Activated T-cell treated with anti-CD3 and anti-CD28 coated beads, Interleukin-2, amount 50 U/mL, for 48 hours (primary cell): ENCODE data around the gene RBM33.

Experiments used
- DNase-seq, 2 experiments: peaks; one replicate each; pipeline ENCODE4 v3.0.0-alpha.2; 2020

The RBM33 gene

GRCh38 chr7:155694851-155695250 is 50.4 kb downstream of the RBM33 start:
- DNase-seq = no peak

- no peak for DNase-seq
These were observed 52.3 kb downstream of the RBM33 start for GRCh38 chr7:155696747-155697146.

GRCh38 chr7:155698633-155699032 is 54.2 kb downstream of the RBM33 start:
- DNase-seq = no peak

GRCh38 chr7:155699180-155699579 is 54.7 kb downstream of the RBM33 start:
- DNase-seq = no peak

- DNase-seq = no peak
These were observed 56.4 kb downstream of the RBM33 start for GRCh38 chr7:155700847-155701246.

- DNase-seq = no peak
These were observed 57.6 kb downstream of the RBM33 start for GRCh38 chr7:155701972-155702544.

- no peak for DNase-seq
These were observed 58.2 kb downstream of the RBM33 start for GRCh38 chr7:155702616-155703015.

- no peak for DNase-seq
These were observed 61.3 kb downstream of the RBM33 start for GRCh38 chr7:155705623-155706360.

- no peak for DNase-seq
These were observed 61.9 kb downstream of the RBM33 start for GRCh38 chr7:155706376-155706775.

- no peak for DNase-seq
These were observed 65.0 kb downstream of the RBM33 start for GRCh38 chr7:155709453-155709852.

- DNase-seq = no peak
These were observed 65.6 kb downstream of the RBM33 start for GRCh38 chr7:155710031-155710430.

GRCh38 chr7:155710530-155710929 is 66.1 kb downstream of the RBM33 start:
- no peak for DNase-seq

GRCh38 chr7:155711081-155711480 is 66.6 kb downstream of the RBM33 start:
- DNase-seq = no peak

GRCh38 chr7:155713384-155713783 is 68.9 kb downstream of the RBM33 start:
- no peak for DNase-seq

GRCh38 chr7:155714702-155715101 is 70.2 kb downstream of the RBM33 start:
- DNase-seq = no peak

- DNase-seq = no peak
These were observed 70.8 kb downstream of the RBM33 start for GRCh38 chr7:155715111-155715805.

- no peak for DNase-seq
These were observed 72.7 kb downstream of the RBM33 start for GRCh38 chr7:155717010-155717744.

GRCh38 chr7:155721056-155721455 is 76.6 kb downstream of the RBM33 start:
- DNase-seq = no peak

- DNase-seq = no peak
These were observed 77.7 kb downstream of the RBM33 start for GRCh38 chr7:155722118-155722517.

- DNase-seq = no peak
These were observed 78.5 kb downstream of the RBM33 start for GRCh38 chr7:155722936-155723335.

- DNase-seq = no peak
These were observed 80.0 kb downstream of the RBM33 start for GRCh38 chr7:155724327-155725005.

GRCh38 chr7:155725006-155725355 is 80.5 kb downstream of the RBM33 start:
- DNase-seq = no peak

- DNase-seq = no peak
These were observed 83.2 kb downstream of the RBM33 start for GRCh38 chr7:155727616-155728015.
